OCI-LY1 (cell line): ENCODE measurements around the gene MPG.

Experiments
- CTCF ChIP-seq: fragments of 200-600 bp; sonication (generic), shearing (Covaris generic); IDR thresholded peaks from 2 replicates; pipeline ENCODE4 v1.5.1; 2017; ENCODE audit warnings: mild to moderate bottlenecking, antibody characterized with exemption, low read length, moderate library complexity, mixed read lengths
- EZH2 ChIP-seq: fragments of 200-600 bp; sonication (generic), shearing (Covaris generic); IDR thresholded peaks from 2 replicates; pipeline ENCODE4 v1.8.0; 2017; ENCODE audit warnings: borderline replicate concordance, mixed run types, mild to moderate bottlenecking, antibody characterized with exemption, low read length, moderate library complexity, mixed read lengths

- TF ChIP-seq CTCF (no peak), EZH2 (no peak)
These were observed 6.8 kb downstream of the MPG start for GRCh38 chr16:84718-85406.
